OCI-LY3 (cell line): ENCODE results near the gene URI1.

ENCODE experiments used
- CTCF ChIP-seq: fragments of 200-600, 300-600 bp; sonication (generic); IDR thresholded peaks from 2 replicates; pipeline ENCODE4 v1.5.1; 2014; ENCODE audit warnings: antibody characterized with exemption, low read length, low read depth
- EZH2phosphoT487 ChIP-seq: fragments of 200-600 bp; shearing (Covaris generic); IDR thresholded peaks from 2 replicates; pipeline ENCODE4 v1.6.1; 2018; ENCODE audit warnings: antibody characterized with exemption, mixed run types, low read depth

DNA sequence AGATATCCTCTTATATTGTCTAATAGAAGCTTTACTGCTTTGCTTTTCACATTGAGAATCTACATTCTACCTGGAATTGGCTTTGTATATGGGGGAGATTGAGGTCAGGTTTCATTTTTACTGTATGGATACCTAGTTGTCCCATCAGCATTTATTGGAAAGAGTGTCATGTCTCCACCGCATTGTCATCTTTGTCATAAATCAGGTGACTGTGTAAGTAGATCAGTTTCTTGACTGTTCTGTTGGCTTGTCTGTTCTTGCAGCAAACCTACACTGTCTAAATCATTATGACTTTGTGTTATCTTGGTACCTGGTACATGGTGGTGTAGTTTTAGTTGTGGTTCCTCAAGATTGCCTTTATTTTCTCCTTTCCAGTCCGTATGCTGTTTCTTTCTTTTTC lies 5.8 kb downstream of the URI1 start:
- TF ChIP-seq EZH2phosphoT487, result no peak
- TF ChIP-seq CTCF, result no peak
